HepG2 (cell line): Measurements from ENCODE around the gene FOXK2. TPM values are rescaled to one million over a fixed set of nuclear protein-coding genes. Genes with fewer than 3 reads are reported as not detected.

ENCODE experiments used
- ELF1 ChIP-seq: sonication (generic); formaldehyde crosslinking; IDR thresholded peaks from 2 replicates; pipeline ENCODE4 v1.4.0; 2020; ENCODE audit warnings: missing genetic modification reagents
- HNF4G ChIP-seq, 2 experiments: sonication (generic) in 1 of 2; formaldehyde crosslinking in 1 of 2; IDR thresholded peaks; 2 replicates each; pipeline versions ENCODE4 v1.4.0 to v1.6.1; 2011 to 2020; ENCODE audit warnings: borderline replicate concordance in 2 of 2, low read depth in 2 of 2, mild to moderate bottlenecking in 2 of 2, low read length in 1 of 2, missing genetic modification reagents in 1 of 2, moderate library complexity in 1 of 2
- MEIS1 ChIP-seq: sonication (generic); formaldehyde crosslinking; IDR thresholded peaks from 2 replicates; pipeline ENCODE4 v1.9.0; 2021; ENCODE audit warnings: mild to moderate bottlenecking, missing genetic modification reagents, moderate library complexity, borderline replicate concordance
- MIXL1 ChIP-seq: IDR thresholded peaks from 2 replicates; pipeline ENCODE4 v1.6.1; 2016
- NCOR1 ChIP-seq: fragments of 200-600 bp; sonication (generic); IDR thresholded peaks from 2 replicates; pipeline ENCODE4 v1.7.0; 2017; ENCODE audit warnings: antibody characterized with exemption, low read length, borderline replicate concordance
- NR3C1 ChIP-seq: sonication (generic); formaldehyde crosslinking; IDR thresholded peaks from 2 replicates; pipeline ENCODE4 v1.4.0; 2020; ENCODE audit warnings: missing genetic modification reagents
- PHB2 ChIP-seq: fragments of 450-650 bp; IDR thresholded peaks from 2 replicates; pipeline ENCODE4 v1.6.1; 2018; ENCODE audit not compliant: partially characterized antibody
- PRMT3 ChIP-seq: sonication (generic); formaldehyde crosslinking; IDR thresholded peaks from 2 replicates; pipeline ENCODE4 v1.8.1; 2022; ENCODE audit warnings: low read depth, mild to moderate bottlenecking, moderate library complexity, missing genetic modification reagents, borderline replicate concordance
- RNF2 ChIP-seq: fragments of 450-650 bp; conservative IDR thresholded peaks from 2 replicates; pipeline ENCODE4 v1.6.1; 2016; ENCODE audit warnings: low read depth
- SETDB1 ChIP-seq: sonication (generic); formaldehyde crosslinking; IDR thresholded peaks from 2 replicates; pipeline ENCODE4 v1.5.1; 2020; ENCODE audit warnings: missing genetic modification reagents, mild to moderate bottlenecking, borderline replicate concordance
- SP2 ChIP-seq: sonication (generic); formaldehyde crosslinking; IDR thresholded peaks from 2 replicates; pipeline ENCODE4 v1.5.1; 2020; ENCODE audit warnings: mild to moderate bottlenecking, missing genetic modification reagents
- SRY ChIP-seq: sonication (generic); formaldehyde crosslinking; IDR thresholded peaks from 2 replicates; pipeline ENCODE4 v1.8.0; 2022; ENCODE audit warnings: mild to moderate bottlenecking, missing genetic modification reagents
- ZBTB21 ChIP-seq: sonication (generic); formaldehyde crosslinking; IDR thresholded peaks from 2 replicates; pipeline ENCODE4 v1.4.0; 2020; ENCODE audit warnings: missing genetic modification reagents
- ZFX ChIP-seq: sonication (generic); formaldehyde crosslinking; IDR thresholded peaks from 2 replicates; pipeline ENCODE4 v1.4.0; 2020; ENCODE audit warnings: mild to moderate bottlenecking, low read depth, missing genetic modification reagents, moderate library complexity
- ZNF431 ChIP-seq: sonication (generic); formaldehyde crosslinking; IDR thresholded peaks from 2 replicates; pipeline ENCODE4 v1.9.0; 2022; ENCODE audit warnings: missing genetic modification reagents, low read depth, mild to moderate bottlenecking, borderline replicate concordance
- ZNF761 ChIP-seq: sonication (generic); formaldehyde crosslinking; conservative IDR thresholded peaks from 2 replicates; pipeline ENCODE4 v1.4.0; 2020; ENCODE audit warnings: mild to moderate bottlenecking, missing genetic modification reagents
- ZNF788 ChIP-seq: sonication (generic); formaldehyde crosslinking; IDR thresholded peaks from 2 replicates; pipeline ENCODE4 v1.5.0; 2020; ENCODE audit warnings: mild to moderate bottlenecking, missing genetic modification reagents, borderline replicate concordance
- polyA plus RNA-seq, 8 experiments: library from polyadenylated mRNA; depleted of rRNA in 3 of 8; stranded (reverse) in 7 of 8; unstranded in 1 of 8; fragments of >200 nt; fragmentation: Illumina TruSeq in 4 of 8; extraction: Trizol in 4 of 8; gene quantifications; 2 replicates each; pipeline versions ENCODE4 v1.2.1 to v1.2.3, GENCODE V29; 2011 to 2016; ENCODE audit warnings: low read depth in 4 of 8, missing spikeins in 1 of 8, mixed read lengths in 1 of 8; ENCODE audit not compliant: insufficient read depth in 1 of 8
- total RNA-seq, 5 experiments: library from RNA; depleted of rRNA; stranded (reverse); fragments of >200 nt; fragmentation: Illumina TruSeq; extraction: Trizol; gene quantifications; 2 replicates each; pipeline ENCODE4 v1.2.3, GENCODE V29; 2016; ENCODE audit warnings: low read depth in 1 of 5
- TF ChIP-seq, protein P1 (sequence below): IDR thresholded peaks from 2 replicates; pipeline ENCODE4 v1.6.1; 2016; ENCODE audit warnings: missing compliant biosample characterization, missing genetic modification reagents, borderline replicate concordance
- TF ChIP-seq, protein P2 (sequence below): sonication (generic); formaldehyde crosslinking; conservative IDR thresholded peaks from 2 replicates; pipeline ENCODE4 v1.4.0; 2020; ENCODE audit warnings: missing genetic modification reagents
- TF ChIP-seq, protein P3 (sequence below): sonication (generic); formaldehyde crosslinking; IDR thresholded peaks from 2 replicates; pipeline ENCODE4 v1.5.0; 2020; ENCODE audit warnings: mild to moderate bottlenecking, missing genetic modification reagents
- TF ChIP-seq, protein P4 (sequence below): sonication (generic); formaldehyde crosslinking; IDR thresholded peaks from 2 replicates; pipeline ENCODE4 v1.4.0; 2020; ENCODE audit warnings: missing genetic modification reagents

Gene FOXK2
- total and polyA plus RNA-seq, 2 of the 13 experiments (the other 11 are each of a cell fraction or from before 2014, with no cell fraction given): 67.1 to 67.2 TPM

DNA sequence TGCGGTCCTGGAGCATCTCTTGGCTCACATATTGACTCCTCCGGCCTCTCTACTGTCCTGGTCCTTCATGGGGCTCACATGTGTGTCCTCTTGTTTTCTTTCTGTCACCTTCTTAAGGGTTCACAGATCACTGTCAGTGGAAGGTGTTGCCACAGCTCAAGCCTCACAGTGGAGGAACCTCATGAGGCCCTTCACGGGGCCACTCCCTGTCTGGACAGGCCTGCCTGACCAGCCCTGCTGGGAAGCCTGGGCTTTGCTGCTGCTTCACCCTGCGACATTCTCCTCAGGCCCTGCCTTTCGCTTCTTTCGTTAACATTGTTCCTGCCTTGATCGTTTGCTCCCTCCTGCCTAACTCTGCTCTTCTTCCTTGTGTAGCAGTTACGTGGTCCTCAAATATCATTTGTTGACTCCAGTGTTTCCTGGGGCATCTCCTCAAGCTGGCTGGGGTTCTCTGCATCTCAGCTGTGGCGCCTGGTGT lies 72.8 kb downstream of the FOXK2 start (continued):
- TF ChIP-seq PRMT3 (CRISPR knock-in tag) (no peak), SETDB1 (CRISPR knock-in tag) (no peak), NCOR1 (no peak), RNF2 (no peak), ZNF431 (CRISPR knock-in tag) (no peak), PHB2 (no peak), HNF4G (IDR thresholded peaks at IDR 0.05; ENCODE audit: borderline replicate concordance, low read depth, low read length) (no peak), HNF4G (CRISPR knock-in tag; IDR thresholded peaks at IDR 0.05; ENCODE audit: borderline replicate concordance, low read depth) (no peak), MIXL1 (CRISPR knock-in tag) (no peak), ZNF761 (CRISPR knock-in tag) (no peak), ZFX (CRISPR knock-in tag) (0 out of 2 replicates have a peak, but pooled peaks have one; percentile 33), MEIS1 (0 out of 2 replicates have a peak, but pooled peaks have one; percentile 50), ZNF788 (CRISPR knock-in tag) (0 out of 2 replicates have a peak, but pooled peaks have one; percentile 26), ELF1 (CRISPR knock-in tag) (no peak), SP2 (CRISPR knock-in tag) (no peak), SRY (CRISPR knock-in tag) (no peak), NR3C1 (CRISPR knock-in tag) (no peak), ZBTB21 (CRISPR knock-in tag) (no peak)
- TF ChIP-seq, protein P1, sequence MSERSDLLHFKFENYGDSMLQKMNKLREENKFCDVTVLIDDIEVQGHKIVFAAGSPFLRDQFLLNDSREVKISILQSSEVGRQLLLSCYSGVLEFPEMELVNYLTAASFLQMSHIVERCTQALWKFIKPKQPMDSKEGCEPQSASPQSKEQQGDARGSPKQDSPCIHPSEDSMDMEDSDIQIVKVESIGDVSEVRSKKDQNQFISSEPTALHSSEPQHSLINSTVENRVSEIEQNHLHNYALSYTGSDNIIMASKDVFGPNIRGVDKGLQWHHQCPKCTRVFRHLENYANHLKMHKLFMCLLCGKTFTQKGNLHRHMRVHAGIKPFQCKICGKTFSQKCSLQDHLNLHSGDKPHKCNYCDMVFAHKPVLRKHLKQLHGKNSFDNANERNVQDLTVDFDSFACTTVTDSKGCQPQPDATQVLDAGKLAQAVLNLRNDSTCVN (CRISPR knock-in tag): no peak
- TF ChIP-seq, protein P2, sequence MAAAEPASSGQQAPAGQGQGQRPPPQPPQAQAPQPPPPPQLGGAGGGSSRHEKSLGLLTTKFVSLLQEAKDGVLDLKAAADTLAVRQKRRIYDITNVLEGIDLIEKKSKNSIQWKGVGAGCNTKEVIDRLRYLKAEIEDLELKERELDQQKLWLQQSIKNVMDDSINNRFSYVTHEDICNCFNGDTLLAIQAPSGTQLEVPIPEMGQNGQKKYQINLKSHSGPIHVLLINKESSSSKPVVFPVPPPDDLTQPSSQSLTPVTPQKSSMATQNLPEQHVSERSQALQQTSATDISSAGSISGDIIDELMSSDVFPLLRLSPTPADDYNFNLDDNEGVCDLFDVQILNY (CRISPR knock-in tag): no peak
- TF ChIP-seq, protein P3, sequence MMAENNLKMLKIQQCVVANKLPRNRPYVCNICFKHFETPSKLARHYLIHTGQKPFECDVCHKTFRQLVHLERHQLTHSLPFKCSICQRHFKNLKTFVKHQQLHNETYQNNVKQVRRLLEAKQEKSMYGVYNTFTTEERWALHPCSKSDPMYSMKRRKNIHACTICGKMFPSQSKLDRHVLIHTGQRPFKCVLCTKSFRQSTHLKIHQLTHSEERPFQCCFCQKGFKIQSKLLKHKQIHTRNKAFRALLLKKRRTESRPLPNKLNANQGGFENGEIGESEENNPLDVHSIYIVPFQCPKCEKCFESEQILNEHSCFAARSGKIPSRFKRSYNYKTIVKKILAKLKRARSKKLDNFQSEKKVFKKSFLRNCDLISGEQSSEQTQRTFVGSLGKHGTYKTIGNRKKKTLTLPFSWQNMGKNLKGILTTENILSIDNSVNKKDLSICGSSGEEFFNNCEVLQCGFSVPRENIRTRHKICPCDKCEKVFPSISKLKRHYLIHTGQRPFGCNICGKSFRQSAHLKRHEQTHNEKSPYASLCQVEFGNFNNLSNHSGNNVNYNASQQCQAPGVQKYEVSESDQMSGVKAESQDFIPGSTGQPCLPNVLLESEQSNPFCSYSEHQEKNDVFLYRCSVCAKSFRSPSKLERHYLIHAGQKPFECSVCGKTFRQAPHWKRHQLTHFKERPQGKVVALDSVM (CRISPR knock-in tag): peak; percentile 62; the same call in 1 of the 2 replicates
- TF ChIP-seq, protein P4, sequence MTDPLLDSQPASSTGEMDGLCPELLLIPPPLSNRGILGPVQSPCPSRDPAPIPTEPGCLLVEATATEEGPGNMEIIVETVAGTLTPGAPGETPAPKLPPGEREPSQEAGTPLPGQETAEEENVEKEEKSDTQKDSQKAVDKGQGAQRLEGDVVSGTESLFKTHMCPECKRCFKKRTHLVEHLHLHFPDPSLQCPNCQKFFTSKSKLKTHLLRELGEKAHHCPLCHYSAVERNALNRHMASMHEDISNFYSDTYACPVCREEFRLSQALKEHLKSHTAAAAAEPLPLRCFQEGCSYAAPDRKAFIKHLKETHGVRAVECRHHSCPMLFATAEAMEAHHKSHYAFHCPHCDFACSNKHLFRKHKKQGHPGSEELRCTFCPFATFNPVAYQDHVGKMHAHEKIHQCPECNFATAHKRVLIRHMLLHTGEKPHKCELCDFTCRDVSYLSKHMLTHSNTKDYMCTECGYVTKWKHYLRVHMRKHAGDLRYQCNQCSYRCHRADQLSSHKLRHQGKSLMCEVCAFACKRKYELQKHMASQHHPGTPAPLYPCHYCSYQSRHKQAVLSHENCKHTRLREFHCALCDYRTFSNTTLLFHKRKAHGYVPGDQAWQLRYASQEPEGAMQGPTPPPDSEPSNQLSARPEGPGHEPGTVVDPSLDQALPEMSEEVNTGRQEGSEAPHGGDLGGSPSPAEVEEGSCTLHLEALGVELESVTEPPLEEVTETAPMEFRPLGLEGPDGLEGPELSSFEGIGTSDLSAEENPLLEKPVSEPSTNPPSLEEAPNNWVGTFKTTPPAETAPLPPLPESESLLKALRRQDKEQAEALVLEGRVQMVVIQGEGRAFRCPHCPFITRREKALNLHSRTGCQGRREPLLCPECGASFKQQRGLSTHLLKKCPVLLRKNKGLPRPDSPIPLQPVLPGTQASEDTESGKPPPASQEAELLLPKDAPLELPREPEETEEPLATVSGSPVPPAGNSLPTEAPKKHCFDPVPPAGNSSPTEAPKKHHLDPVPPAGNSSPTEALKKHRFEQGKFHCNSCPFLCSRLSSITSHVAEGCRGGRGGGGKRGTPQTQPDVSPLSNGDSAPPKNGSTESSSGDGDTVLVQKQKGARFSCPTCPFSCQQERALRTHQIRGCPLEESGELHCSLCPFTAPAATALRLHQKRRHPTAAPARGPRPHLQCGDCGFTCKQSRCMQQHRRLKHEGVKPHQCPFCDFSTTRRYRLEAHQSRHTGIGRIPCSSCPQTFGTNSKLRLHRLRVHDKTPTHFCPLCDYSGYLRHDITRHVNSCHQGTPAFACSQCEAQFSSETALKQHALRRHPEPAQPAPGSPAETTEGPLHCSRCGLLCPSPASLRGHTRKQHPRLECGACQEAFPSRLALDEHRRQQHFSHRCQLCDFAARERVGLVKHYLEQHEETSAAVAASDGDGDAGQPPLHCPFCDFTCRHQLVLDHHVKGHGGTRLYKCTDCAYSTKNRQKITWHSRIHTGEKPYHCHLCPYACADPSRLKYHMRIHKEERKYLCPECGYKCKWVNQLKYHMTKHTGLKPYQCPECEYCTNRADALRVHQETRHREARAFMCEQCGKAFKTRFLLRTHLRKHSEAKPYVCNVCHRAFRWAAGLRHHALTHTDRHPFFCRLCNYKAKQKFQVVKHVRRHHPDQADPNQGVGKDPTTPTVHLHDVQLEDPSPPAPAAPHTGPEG: no peak
